ENCODE results near the gene C11orf52.

DNA sequence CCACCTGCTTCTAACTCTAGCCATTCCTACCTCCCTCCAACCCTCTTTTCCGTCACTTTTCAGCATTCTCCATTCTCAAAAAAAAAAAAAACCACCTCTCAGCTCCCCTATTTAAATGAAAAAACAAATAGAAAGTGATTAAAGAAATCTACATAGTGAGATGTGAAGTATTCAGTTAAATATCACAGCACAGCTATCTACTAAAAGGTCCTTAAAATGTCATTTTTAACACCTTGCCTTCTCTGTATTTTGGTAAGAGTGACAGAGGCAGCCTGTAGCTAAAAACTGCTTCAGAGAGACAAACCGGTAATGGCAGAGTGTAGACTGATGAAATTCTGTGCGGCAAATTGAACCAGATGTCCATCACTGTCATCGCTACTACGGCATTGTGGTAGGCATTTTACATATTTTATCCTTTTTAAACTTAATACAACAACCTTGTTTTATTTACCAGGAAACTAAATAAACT, 47.0 kb upstream of the C11orf52 start:
- TF ChIP-seq POLR2A (IDR thresholded peaks at IDR 0.05; ENCODE audit: low read depth), result no peak
- TF ChIP-seq, protein P1, sequence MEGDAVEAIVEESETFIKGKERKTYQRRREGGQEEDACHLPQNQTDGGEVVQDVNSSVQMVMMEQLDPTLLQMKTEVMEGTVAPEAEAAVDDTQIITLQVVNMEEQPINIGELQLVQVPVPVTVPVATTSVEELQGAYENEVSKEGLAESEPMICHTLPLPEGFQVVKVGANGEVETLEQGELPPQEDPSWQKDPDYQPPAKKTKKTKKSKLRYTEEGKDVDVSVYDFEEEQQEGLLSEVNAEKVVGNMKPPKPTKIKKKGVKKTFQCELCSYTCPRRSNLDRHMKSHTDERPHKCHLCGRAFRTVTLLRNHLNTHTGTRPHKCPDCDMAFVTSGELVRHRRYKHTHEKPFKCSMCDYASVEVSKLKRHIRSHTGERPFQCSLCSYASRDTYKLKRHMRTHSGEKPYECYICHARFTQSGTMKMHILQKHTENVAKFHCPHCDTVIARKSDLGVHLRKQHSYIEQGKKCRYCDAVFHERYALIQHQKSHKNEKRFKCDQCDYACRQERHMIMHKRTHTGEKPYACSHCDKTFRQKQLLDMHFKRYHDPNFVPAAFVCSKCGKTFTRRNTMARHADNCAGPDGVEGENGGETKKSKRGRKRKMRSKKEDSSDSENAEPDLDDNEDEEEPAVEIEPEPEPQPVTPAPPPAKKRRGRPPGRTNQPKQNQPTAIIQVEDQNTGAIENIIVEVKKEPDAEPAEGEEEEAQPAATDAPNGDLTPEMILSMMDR (IDR thresholded peaks at IDR 0.05), result no peak

Measured in esophagus muscularis mucosa (tissue), 3 donors.